Stimulated activated CD8-positive, alpha-beta memory T cell treated with anti-CD3 and anti-CD28 coated beads, Interleukin-12 subunit alpha, Interleukin-12 subunit beta, amount 100 ng/mL, for 4 hours (primary cell): ENCODE results near the gene SNX30.

Source experiments
- DNase-seq: peaks from one replicate; pipeline ENCODE4 v3.0.0-alpha.2; 2020; ENCODE audit warnings: low read depth

SNX30 gene

DNA sequence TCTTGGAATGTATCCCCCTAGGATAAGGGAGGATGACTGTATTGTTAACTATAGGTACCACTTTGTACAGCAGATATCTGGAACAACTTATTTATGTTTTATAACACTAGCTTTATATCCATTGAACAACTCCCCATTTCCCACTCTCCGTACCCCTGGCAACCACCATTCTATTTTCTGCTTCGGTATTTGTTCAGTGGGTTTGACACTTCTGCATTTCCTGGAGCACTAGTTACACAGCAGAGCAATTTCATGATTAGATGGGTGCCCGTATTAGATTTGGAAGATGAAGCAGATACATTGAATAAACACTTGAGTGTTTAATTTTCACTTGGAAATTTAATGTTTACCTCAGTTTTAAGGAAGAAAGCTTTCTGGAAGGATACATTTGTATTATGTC is 72.7 kb downstream of the SNX30 start:
- no peak for DNase-seq

GRCh38 chr9:112831281-112831851 is 80.8 kb downstream of the SNX30 start:
- no peak for DNase-seq

- no peak for DNase-seq
Measured at GRCh38 chr9:112831969-112832368, 81.4 kb downstream of the SNX30 start.

DNA sequence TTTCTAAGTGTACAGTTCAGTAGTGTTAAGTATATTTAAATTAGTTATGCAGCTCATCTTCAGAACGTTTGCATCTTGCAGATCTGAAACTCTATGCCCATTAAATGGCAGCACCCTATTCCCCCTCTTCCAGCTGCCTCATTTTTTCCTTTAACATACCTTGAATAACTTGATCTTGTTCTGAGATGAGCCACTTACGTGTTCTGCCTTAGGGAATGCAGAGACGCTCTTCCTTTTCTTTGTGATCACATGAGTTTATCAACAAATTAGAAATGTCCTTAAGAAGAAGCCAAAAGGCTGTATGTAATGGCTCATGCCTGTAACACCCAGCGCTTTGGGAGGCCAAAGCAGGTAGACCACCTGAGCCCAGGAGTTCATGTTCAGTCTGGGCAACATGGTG is 82.5 kb downstream of the SNX30 start:
- no peak for DNase-seq

GRCh38 chr9:112836394-112836793 is 85.8 kb downstream of the SNX30 start:
- DNase-seq: no peak

DNA sequence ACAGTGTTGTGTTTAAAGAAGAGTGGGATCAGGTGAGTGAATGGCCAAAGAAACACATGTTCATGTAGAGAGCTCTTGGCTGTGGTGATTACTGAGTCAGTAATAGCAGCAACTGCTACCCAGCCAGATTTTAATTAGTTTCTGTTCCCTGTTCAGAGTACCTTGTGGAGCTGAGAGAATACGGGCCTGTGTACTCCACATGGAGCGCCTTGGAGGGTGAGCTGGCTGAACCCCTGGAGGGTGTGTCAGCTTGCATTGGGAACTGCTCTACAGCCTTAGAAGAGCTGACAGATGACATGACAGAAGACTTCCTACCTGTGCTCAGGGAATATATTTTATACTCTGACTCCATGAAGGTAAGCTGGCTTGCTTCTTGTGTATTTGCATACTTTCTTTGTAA is 87.8 kb downstream of the SNX30 start:
- no peak for DNase-seq

GRCh38 chr9:112839331-112839730 is 88.8 kb downstream of the SNX30 start:
- no peak for DNase-seq

DNA sequence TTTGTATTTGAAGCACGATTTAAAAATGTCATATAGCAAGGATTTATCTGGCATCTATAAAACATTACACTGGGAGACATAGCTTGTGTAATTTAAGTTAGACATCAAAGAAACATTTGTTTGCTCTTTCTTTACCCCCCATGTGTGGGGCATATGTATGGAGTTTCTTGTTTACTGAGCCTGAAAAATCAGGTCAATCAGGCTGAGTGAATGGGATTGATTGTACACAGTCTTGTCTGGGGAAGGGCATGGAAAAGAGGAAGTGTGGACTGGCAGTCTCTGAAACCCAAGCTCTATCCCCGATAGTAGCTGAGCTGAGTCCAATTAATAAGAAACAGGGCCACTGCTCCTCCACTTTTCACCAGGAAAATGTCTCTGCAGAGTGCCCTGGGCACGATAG is 90.7 kb downstream of the SNX30 start:
- DNase-seq: no peak

GRCh38 chr9:112842555-112842954 is 92.0 kb downstream of the SNX30 start:
- no peak for DNase-seq

- peak; percentile 46 for DNase-seq
Measured at GRCh38 chr9:112844771-112845542, 94.4 kb downstream of the SNX30 start.

DNA sequence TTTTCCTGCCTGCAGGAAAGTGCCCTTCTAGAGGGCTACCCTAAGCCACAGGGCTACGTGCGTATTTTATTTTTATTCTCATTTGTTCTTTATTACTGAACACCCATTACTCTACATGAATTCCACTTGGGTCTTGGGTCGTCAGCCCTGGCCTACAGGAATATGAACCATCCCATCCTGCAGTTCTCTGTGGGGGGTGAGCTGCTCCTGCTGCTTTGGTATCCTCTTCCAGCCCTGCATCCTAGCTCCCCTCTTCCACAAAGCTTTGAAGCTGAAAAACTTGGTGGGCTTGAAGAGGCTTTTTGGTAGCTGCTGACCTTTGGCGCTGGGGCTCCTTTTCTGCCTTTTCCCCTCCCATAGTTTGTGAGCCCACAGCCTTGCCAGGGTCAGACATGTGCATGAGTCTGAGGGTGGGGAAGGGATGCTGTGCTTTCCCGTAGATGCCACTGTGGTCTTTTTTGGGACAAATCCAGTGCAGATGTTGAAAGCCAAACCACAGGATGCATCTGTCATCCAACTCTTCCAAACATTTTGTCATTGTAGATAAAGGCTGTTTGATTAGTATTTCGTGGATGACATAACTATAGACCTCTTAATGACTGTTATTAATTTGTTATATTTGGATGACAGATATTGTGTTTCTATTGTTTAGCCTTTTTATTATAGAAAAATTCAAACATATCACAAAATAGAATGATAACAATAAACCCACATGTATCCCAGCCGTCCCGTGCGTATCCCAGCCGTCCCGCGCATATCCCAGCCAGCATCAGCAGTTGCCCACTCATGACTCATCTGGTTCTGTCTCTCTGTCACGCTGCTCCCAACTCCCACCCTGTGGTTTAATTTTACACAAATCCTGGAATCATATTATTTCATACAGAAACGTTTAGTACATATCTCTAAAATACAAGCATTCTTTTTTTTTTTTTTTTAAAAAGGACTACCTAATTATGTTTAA is 96.2 kb downstream of the SNX30 start:
- no peak for DNase-seq

GRCh38 chr9:112848316-112849151 is 98.0 kb downstream of the SNX30 start:
- no peak for DNase-seq

GRCh38 chr9:112849363-112849922 is 98.9 kb downstream of the SNX30 start:
- DNase-seq: no peak

DNA sequence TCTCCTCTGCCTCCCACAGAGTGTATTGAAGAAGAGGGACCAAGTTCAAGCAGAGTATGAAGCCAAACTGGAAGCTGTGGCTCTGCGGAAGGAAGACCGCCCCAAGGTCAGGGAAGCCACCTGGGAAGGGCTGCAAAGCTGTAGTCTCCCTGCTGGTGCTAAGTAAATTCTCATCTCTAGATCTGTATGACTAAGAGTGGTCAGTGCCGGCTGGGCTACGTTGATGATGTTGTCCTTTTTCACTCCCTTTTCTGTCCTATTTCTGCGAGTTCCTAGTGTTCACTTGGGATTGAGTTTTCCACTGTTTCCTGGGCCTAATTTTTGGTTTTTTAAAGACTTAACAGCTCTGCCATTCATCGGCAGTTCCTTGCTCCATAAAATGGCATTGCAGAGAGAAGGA is 100.3 kb downstream of the SNX30 start:
- no peak for DNase-seq

DNA sequence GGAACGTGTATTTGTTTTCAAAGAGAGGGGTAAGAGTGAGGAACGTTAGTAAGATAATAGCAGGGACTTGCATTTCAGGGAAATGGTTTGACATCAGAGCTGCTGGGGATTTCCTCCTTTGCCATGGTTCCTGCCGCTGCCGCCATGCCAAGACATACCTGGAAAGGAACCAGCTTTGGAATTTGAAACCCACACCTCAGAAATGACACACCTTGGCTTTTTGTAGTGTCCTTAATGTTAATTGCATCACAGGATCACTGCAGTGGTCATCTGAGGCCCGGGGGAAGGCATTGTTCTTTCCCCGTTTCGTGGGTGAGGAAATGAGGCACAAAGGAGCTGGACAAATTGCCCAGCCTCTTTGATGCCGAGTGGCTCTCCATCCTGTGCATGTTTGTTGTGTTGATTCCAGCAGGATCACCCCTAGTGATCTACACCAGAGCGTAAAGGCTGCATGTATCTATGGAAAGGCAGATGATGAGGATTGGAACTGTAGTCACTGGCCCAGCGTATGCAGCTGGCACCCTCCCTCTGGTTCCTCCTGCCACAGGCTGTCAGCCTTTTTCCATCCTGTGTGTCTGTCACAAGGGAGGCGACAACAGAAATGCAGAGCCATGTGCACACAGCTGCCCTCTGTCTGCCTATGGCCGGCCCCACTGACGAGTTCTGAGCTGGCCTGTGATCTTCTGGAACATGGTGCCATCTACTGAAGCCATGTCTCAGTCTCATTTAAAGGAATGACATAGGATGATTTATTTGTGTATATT is 102.4 kb downstream of the SNX30 start:
- no peak for DNase-seq

DNA sequence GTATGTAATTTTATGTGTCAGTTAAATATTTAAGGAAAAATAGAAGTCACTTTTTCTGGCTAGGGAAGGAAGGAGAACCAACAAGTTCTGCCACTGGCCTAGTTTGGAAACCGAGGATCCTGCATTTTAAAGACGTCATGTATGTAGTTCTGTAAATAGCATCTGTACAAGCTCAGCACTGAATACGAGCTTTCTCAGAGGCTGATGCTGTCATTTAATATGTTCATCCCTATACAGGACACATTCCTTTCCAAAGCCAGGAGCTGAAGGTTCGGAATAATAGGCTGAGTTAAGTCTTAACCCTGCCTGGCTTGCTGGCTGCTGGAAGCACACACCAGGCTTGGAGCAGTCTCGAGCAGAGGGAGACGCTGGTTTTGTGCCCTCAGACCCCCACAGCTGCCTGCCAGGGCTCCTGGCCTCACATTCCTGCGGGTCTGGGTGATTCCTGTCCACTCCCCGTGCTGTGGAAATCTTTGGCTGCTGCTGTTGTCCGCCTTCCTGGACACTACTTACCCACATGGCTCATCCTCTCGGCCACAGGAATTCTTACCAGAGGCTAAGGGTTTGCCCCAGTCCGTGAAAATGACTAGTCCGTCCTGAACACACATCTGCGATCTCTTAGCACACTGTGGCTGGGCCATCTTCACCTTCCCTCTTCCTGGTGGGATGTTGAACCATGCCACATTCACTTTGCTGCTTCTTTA is 103.5 kb downstream of the SNX30 start:
- no peak for DNase-seq

DNA sequence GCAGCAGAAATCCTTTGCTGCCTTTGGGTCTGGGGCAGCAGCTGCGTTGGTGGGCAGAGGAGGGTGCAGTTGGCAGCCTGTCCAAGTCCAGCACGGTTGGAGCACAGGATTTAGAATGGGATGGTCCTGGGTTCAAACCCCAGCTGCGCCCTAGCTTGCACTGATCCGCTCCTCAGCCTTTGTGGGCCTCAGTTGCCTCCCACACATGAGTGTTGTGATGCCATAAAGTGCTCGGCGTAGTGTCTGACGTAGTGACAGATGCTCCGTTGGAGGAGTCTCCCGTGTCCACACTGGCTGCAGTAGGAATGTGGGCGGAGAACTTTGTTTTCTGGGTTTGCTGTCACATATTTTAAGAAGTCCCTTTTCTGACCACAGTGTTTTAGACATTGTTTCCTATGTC is 104.1 kb downstream of the SNX30 start:
- DNase-seq: no peak

GRCh38 chr9:112856200-112856599 is 105.6 kb downstream of the SNX30 start:
- DNase-seq: no peak

- no peak for DNase-seq
Measured at GRCh38 chr9:112856843-112857242, 106.3 kb downstream of the SNX30 start.

GRCh38 chr9:112858005-112858404 is 107.4 kb downstream of the SNX30 start:
- no peak for DNase-seq
